ENCODE measurements around the gene RAB3GAP1. TPM values are rescaled to one million over a fixed set of nuclear protein-coding genes. Genes with fewer than 3 reads are reported as not detected.

Gene RAB3GAP1
- total and polyA plus RNA-seq, 3 donors from 2014 or later, result 39.9 to 45.9 (median 40.5) TPM

- TF ChIP-seq CTCF (IDR thresholded peaks at IDR 0.05) (no peak), POLR2A (IDR thresholded peaks at IDR 0.05) (no peak)
- Histone ChIP-seq H3K27ac (no peak overlapping the region), H3K36me3 (ENCODE audit: low read depth, missing control alignments) (no peaks in the 10 kb centered on the region), H3K27me3 (no peaks in the 10 kb centered on the region), H3K4me3 (no peak overlapping the region), H3K9me3 (no peaks in the 10 kb centered on the region), H3K4me1 (no peaks in the 10 kb centered on the region)
- intact Hi-C loops (cut with DNase I; ENCODE audit: low total_unique reads), result no loop called here
- WGBS, 2 donors, result 84 to 90% methylated on average over 1 of the region's 1 CpG
- DNase-seq, result no peak
These were observed 42.8 kb upstream of the RAB3GAP1 start for GRCh38 chr2:135009339-135009738.

- H3K27ac ChIP-seq, result no peak overlapping the region
- TF ChIP-seq CTCF (IDR thresholded peaks at IDR 0.05) (no peak), POLR2A (IDR thresholded peaks at IDR 0.05) (no peak)
- no peaks in the 10 kb centered on the region for H3K9me3 ChIP-seq
- no peak for DNase-seq
- H3K4me3 ChIP-seq, result no peak overlapping the region
- intact Hi-C loops (cut with DNase I; ENCODE audit: low total_unique reads), result loop anchor here (10.0 kb wide), 1 partner anchor 704 kb away; no protein-coding TSS in a partner anchor
- no peaks in the 10 kb centered on the region for H3K4me1 ChIP-seq
- H3K36me3 ChIP-seq (ENCODE audit: low read depth, missing control alignments), result no peaks in the 10 kb centered on the region
- 61 to 77% methylated on average over 10 of the region's 10 CpGs for WGBS, 2 donors
- H3K27me3 ChIP-seq, result no peaks in the 10 kb centered on the region
These were observed 41.7 kb upstream of the RAB3GAP1 start for GRCh38 chr2:135010200-135010942.

DNA sequence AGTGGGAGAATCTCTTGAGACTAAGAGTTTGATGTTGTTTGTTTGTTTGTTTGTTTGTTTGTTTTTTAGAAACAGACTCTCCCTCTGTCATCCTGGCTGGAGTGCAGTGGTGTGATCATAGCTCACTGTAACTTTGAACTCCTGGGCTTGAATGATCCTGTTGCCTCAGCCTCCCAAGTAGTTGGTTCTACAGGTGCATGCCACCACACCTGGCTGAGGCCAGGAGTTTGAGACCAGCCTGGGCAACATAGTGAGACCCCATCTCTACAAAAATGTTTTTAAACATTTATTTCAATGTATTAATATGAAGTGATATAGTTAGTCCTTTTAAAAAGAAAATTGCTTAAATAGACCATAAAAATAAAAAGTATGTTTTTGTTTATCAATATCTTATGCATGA is 40.5 kb upstream of the RAB3GAP1 start:
- Histone ChIP-seq H3K4me1 (no peaks in the 10 kb centered on the region), H3K27me3 (no peaks in the 10 kb centered on the region), H3K9me3 (no peaks in the 10 kb centered on the region), H3K36me3 (ENCODE audit: low read depth, missing control alignments) (no peaks in the 10 kb centered on the region), H3K4me3 (no peak overlapping the region), H3K27ac (no peak overlapping the region)
- no peak for DNase-seq
- intact Hi-C loops (cut with DNase I; ENCODE audit: low total_unique reads), result loop anchor here (10.0 kb wide), 1 partner anchor 703 kb away; no protein-coding TSS in a partner anchor
- no peak for TF ChIP-seq CTCF (IDR thresholded peaks at IDR 0.05)
- TF ChIP-seq POLR2A (IDR thresholded peaks at IDR 0.05), result no peak

DNA sequence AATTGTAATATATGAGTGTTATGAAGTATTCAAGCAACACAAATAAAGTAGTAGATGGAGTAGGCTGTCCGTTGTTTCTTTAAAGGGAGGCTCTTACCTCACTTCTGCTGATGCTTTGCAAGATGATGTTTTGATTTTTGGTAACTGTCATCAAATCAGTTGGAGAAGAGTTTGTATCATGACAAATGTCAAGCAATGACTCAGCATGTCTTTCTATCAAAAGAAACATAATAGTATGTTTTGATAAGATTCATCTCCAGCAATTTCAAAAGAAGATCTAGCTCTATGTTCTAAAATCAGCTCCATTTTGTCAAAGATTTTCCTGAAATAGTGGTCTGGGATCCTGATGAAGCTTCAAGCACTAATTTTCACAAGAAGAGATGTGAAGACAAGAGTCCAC is 30.5 kb upstream of the RAB3GAP1 start:
- no peak for DNase-seq
- H3K27ac ChIP-seq, result no peak overlapping the region
- 95 to 96% methylated on average over 1 of the region's 1 CpG for WGBS, 2 donors
- intact Hi-C loops (cut with DNase I; ENCODE audit: low total_unique reads), result no loop called here
- TF ChIP-seq POLR2A (IDR thresholded peaks at IDR 0.05) (no peak), CTCF (IDR thresholded peaks at IDR 0.05) (no peak)
- no peaks in the 10 kb centered on the region for H3K9me3 ChIP-seq
- H3K4me1 ChIP-seq, result no peaks in the 10 kb centered on the region
- no peak overlapping the region for H3K4me3 ChIP-seq
- no peaks in the 10 kb centered on the region for H3K36me3 ChIP-seq (ENCODE audit: low read depth, missing control alignments)
- H3K27me3 ChIP-seq, result no peaks in the 10 kb centered on the region

All from testis (tissue), 3 donors.